K562 (cell line): ENCODE data around the gene IL17RC. TPM values are rescaled to one million over a fixed set of nuclear protein-coding genes. Genes with fewer than 3 reads are reported as not detected.

Experiments used
- CBX8 ChIP-seq: fragments of 200-600 bp; sonication (generic); IDR thresholded peaks from 2 replicates; pipeline ENCODE4 v1.6.1; 2012; ENCODE audit warnings: borderline replicate concordance, mixed run types, low read depth, mild to moderate bottlenecking, moderate library complexity, mixed read lengths, low read length, control low read depth, inconsistent platforms; ENCODE audit not compliant: poor library complexity, severe bottlenecking; ENCODE audit errors: extremely low read depth
- CREB3L1 ChIP-seq: fragments of 450-650 bp; IDR thresholded peaks from 2 replicates; pipeline ENCODE4 v1.6.1; 2014; ENCODE audit warnings: low read depth, mild to moderate bottlenecking, moderate library complexity, borderline replicate concordance
- ZNF398 ChIP-seq: fragments of 250-450 bp; sonication (Bioruptor Pico); IDR thresholded peaks from 2 replicates; pipeline ENCODE4 v1.8.0; 2021; ENCODE audit warnings: moderate library complexity, mild to moderate bottlenecking, inconsistent platforms
- polyA plus RNA-seq, 8 experiments: library from polyadenylated mRNA; depleted of rRNA in 4 of 8; stranded (reverse) in 5 of 8; unstranded in 3 of 8; fragments of >200 nt; fragmentation: Nextera tagmentation in 2 of 8; fragmentation: Illumina TruSeq in 1 of 8; extraction: Ambion mirVana in 2 of 8; extraction: Trizol in 1 of 8; gene quantifications; 2 replicates each; pipeline versions ENCODE4 v1.2.1 to v1.2.3, GENCODE V29; 2011 to 2014; ENCODE audit warnings: inconsistent platforms in 1 of 8, missing spikeins in 1 of 8
- total RNA-seq, 7 experiments: library from RNA; depleted of rRNA in 6 of 7; stranded (reverse); fragments of >200 nt in 6 of 7; fragmentation: Illumina TruSeq in 2 of 7; extraction: Trizol in 2 of 7; gene quantifications; 2 replicates each; pipeline versions ENCODE4 v1.2.1 to v1.2.3, GENCODE V29; 2011 to 2021; ENCODE audit warnings: low replicate concordance in 1 of 7
- TF ChIP-seq, protein P1 (sequence below): fragments of 200-600 bp; sonication (generic); IDR thresholded peaks from one replicate; pipeline ENCODE4 v1.6.1; 2012; ENCODE audit warnings: mild to moderate bottlenecking, low read depth, low read length, inconsistent platforms

The IL17RC gene
- total and polyA plus RNA-seq, 9 of the 15 experiments (the other 6 are each of a cell fraction or from before 2014, with no cell fraction given): 0.15 to 11.4 (median 7.1) TPM; not detected in 1

- TF ChIP-seq, protein P1, sequence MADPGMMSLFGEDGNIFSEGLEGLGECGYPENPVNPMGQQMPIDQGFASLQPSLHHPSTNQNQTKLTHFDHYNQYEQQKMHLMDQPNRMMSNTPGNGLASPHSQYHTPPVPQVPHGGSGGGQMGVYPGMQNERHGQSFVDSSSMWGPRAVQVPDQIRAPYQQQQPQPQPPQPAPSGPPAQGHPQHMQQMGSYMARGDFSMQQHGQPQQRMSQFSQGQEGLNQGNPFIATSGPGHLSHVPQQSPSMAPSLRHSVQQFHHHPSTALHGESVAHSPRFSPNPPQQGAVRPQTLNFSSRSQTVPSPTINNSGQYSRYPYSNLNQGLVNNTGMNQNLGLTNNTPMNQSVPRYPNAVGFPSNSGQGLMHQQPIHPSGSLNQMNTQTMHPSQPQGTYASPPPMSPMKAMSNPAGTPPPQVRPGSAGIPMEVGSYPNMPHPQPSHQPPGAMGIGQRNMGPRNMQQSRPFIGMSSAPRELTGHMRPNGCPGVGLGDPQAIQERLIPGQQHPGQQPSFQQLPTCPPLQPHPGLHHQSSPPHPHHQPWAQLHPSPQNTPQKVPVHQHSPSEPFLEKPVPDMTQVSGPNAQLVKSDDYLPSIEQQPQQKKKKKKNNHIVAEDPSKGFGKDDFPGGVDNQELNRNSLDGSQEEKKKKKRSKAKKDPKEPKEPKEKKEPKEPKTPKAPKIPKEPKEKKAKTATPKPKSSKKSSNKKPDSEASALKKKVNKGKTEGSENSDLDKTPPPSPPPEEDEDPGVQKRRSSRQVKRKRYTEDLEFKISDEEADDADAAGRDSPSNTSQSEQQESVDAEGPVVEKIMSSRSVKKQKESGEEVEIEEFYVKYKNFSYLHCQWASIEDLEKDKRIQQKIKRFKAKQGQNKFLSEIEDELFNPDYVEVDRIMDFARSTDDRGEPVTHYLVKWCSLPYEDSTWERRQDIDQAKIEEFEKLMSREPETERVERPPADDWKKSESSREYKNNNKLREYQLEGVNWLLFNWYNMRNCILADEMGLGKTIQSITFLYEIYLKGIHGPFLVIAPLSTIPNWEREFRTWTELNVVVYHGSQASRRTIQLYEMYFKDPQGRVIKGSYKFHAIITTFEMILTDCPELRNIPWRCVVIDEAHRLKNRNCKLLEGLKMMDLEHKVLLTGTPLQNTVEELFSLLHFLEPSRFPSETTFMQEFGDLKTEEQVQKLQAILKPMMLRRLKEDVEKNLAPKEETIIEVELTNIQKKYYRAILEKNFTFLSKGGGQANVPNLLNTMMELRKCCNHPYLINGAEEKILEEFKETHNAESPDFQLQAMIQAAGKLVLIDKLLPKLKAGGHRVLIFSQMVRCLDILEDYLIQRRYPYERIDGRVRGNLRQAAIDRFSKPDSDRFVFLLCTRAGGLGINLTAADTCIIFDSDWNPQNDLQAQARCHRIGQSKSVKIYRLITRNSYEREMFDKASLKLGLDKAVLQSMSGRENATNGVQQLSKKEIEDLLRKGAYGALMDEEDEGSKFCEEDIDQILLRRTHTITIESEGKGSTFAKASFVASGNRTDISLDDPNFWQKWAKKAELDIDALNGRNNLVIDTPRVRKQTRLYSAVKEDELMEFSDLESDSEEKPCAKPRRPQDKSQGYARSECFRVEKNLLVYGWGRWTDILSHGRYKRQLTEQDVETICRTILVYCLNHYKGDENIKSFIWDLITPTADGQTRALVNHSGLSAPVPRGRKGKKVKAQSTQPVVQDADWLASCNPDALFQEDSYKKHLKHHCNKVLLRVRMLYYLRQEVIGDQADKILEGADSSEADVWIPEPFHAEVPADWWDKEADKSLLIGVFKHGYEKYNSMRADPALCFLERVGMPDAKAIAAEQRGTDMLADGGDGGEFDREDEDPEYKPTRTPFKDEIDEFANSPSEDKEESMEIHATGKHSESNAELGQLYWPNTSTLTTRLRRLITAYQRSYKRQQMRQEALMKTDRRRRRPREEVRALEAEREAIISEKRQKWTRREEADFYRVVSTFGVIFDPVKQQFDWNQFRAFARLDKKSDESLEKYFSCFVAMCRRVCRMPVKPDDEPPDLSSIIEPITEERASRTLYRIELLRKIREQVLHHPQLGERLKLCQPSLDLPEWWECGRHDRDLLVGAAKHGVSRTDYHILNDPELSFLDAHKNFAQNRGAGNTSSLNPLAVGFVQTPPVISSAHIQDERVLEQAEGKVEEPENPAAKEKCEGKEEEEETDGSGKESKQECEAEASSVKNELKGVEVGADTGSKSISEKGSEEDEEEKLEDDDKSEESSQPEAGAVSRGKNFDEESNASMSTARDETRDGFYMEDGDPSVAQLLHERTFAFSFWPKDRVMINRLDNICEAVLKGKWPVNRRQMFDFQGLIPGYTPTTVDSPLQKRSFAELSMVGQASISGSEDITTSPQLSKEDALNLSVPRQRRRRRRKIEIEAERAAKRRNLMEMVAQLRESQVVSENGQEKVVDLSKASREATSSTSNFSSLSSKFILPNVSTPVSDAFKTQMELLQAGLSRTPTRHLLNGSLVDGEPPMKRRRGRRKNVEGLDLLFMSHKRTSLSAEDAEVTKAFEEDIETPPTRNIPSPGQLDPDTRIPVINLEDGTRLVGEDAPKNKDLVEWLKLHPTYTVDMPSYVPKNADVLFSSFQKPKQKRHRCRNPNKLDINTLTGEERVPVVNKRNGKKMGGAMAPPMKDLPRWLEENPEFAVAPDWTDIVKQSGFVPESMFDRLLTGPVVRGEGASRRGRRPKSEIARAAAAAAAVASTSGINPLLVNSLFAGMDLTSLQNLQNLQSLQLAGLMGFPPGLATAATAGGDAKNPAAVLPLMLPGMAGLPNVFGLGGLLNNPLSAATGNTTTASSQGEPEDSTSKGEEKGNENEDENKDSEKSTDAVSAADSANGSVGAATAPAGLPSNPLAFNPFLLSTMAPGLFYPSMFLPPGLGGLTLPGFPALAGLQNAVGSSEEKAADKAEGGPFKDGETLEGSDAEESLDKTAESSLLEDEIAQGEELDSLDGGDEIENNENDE: no peak
- TF ChIP-seq CREB3L1 (no peak), ZNF398 (no peak), CBX8 (no peak)
Measured at GRCh38 chr3:9942164-9942563, 25.3 kb downstream of the IL17RC start (continued).
